Hepatocyte (in vitro differentiated cells): Measurements from ENCODE around the gene ANKRD22.
"Not testable (repeated sequence)": the region's sequence is repeated elsewhere in the genome, so short reads cannot be mapped to it uniquely, and the experiment has no call there.

ENCODE experiments used
- CTCF ChIP-seq: fragments of 200-600 bp; sonication (generic); IDR thresholded peaks from 2 replicates; pipeline ENCODE4 v1.5.1; 2016; ENCODE audit warnings: antibody characterized with exemption, mild to moderate bottlenecking; ENCODE audit not compliant: poor library complexity
- EZH2phosphoT487 ChIP-seq: fragments of 200-600 bp; sonication (generic); IDR thresholded peaks from one replicate; pipeline ENCODE4 v1.6.1; 2018; ENCODE audit warnings: antibody characterized with exemption, mild to moderate bottlenecking, low read depth, moderate library complexity; ENCODE audit not compliant: unreplicated experiment, severe bottlenecking

- TF ChIP-seq EZH2phosphoT487, CTCF: not testable (repeated sequence)
These were observed 31.2 kb upstream of the ANKRD22 start for GRCh38 chr10:88882646-88883447.
